GM13976 (cell line): ENCODE results near the gene ZFPM1.

ENCODE experiments used
- DNase-seq: peaks from one replicate; pipeline ENCODE4 v3.0.0; 2012; ENCODE audit warnings: low spot score
- CTCF ChIP-seq: IDR thresholded peaks from 2 replicates; pipeline ENCODE4 v1.5.1; 2012; ENCODE audit warnings: borderline replicate concordance, mild to moderate bottlenecking; ENCODE audit not compliant: insufficient read depth; ENCODE audit errors: extremely low read depth, missing control alignments, control extremely low read depth
- in situ Hi-C: fragments of 300-500 bp; cut with MboI; formaldehyde crosslinking; loops from one replicate; pipeline ENCODE4 v1.12.0; 2022; ENCODE audit warnings: low sequenced_read_pairs, mixed read lengths, inconsistent platforms; ENCODE audit not compliant: unreplicated experiment

The ZFPM1 gene

GRCh38 chr16:88530051-88530857 is 77.2 kb downstream of the ZFPM1 start:
- no peak for DNase-seq
- no peak for TF ChIP-seq CTCF
- in situ Hi-C loops = loop anchor here (25.0 kb wide), 1 partner anchor 93 kb away; no protein-coding TSS in a partner anchor

GRCh38 chr16:88530858-88531203 is 77.8 kb downstream of the ZFPM1 start:
- in situ Hi-C loops = loop anchor here (25.0 kb wide), 1 partner anchor 94 kb away; no protein-coding TSS in a partner anchor
- no peak for TF ChIP-seq CTCF
- DNase-seq = no peak

GRCh38 chr16:88531346-88531745 is 78.3 kb downstream of the ZFPM1 start:
- no peak for TF ChIP-seq CTCF
- no peak for DNase-seq
- in situ Hi-C loops = loop anchor here (25.0 kb wide), 1 partner anchor 94 kb away; no protein-coding TSS in a partner anchor

- no peak for DNase-seq
- no peak for TF ChIP-seq CTCF
- in situ Hi-C loops = loop anchor here (25.0 kb wide), 1 partner anchor 95 kb away; no protein-coding TSS in a partner anchor
Observed at GRCh38 chr16:88531931-88532433, 78.9 kb downstream of the ZFPM1 start.

GRCh38 chr16:88532434-88533241 is 79.6 kb downstream of the ZFPM1 start:
- in situ Hi-C loops = loop anchor here (25.0 kb wide), 1 partner anchor 95 kb away; no protein-coding TSS in a partner anchor
- no peak for TF ChIP-seq CTCF
- no peak for DNase-seq

GRCh38 chr16:88533381-88533917 is 80.4 kb downstream of the ZFPM1 start:
- in situ Hi-C loops = loop anchor here (25.0 kb wide), 1 partner anchor 96 kb away; no protein-coding TSS in a partner anchor
- no peak for DNase-seq
- no peak for TF ChIP-seq CTCF
